Aorta (tissue), 5 donors: ENCODE results near the gene STOML2. TPM values are rescaled to one million over a fixed set of nuclear protein-coding genes. Genes with fewer than 3 reads are reported as not detected.
A peak's percentile ranks its signal among the peaks of the same experiment; 100 is the strongest.

Source experiments
- ATAC-seq: fragments of 200-7000 bp; cut with Tn5 transposase; one replicate; pipeline ENCODE4 v1.9.1; 2022; ENCODE audit warnings: moderate library complexity; ENCODE audit not compliant: low FRiP score
- DNase-seq, 2 donors: peaks; one replicate each; pipeline ENCODE4 v3.0.0-alpha.2; 2020
- H3K27ac ChIP-seq, 2 donors: one replicate each; pipeline ENCODE4 v1.5.1; 2013; ENCODE audit warnings: low read length in 2 of 2, mild to moderate bottlenecking in 2 of 2, moderate library complexity in 2 of 2, control low read depth in 1 of 2, inconsistent platforms in 1 of 2, low read depth in 1 of 2
- H3K27me3 ChIP-seq, 2 donors: one replicate each; pipeline ENCODE4 v1.6.1; 2013; ENCODE audit warnings: control low read depth in 1 of 2, low read length in 1 of 2, mild to moderate bottlenecking in 1 of 2, moderate library complexity in 1 of 2; ENCODE audit not compliant: insufficient read depth in 2 of 2, control insufficient read depth in 1 of 2
- H3K36me3 ChIP-seq, 2 donors: one replicate each; pipeline ENCODE4 v1.6.1; 2013; ENCODE audit warnings: control low read depth in 1 of 2, low read length in 1 of 2, mild to moderate bottlenecking in 1 of 2; ENCODE audit not compliant: insufficient read depth in 2 of 2, control insufficient read depth in 1 of 2
- H3K4me1 ChIP-seq, 2 donors: one replicate each; pipeline ENCODE4 v1.6.1; 2013; ENCODE audit warnings: low read length in 2 of 2, control low read depth in 1 of 2, mild to moderate bottlenecking in 1 of 2, moderate library complexity in 1 of 2; ENCODE audit not compliant: insufficient read depth in 2 of 2, control insufficient read depth in 1 of 2
- H3K4me3 ChIP-seq, 2 donors: one replicate each; pipeline ENCODE4 v1.5.1; 2013; ENCODE audit warnings: low read length in 2 of 2, control low read depth in 1 of 2, mild to moderate bottlenecking in 1 of 2
- H3K9me3 ChIP-seq: one replicate; pipeline ENCODE4 v1.6.1; 2013; ENCODE audit warnings: mild to moderate bottlenecking, low read length; ENCODE audit not compliant: control insufficient read depth
- WGBS, 2 donors: extraction: QIAGEN DNeasy Blood & Tissue Kit; methylation state at CpG; one replicate each; pipeline ENCODE4 v1.1.7; 2013; 5-methylcytosine and 5-hydroxymethylcytosine counted together
- intact Hi-C, 2 donors: fragments of 100-400 bp; cut with DNase I; formaldehyde crosslinking; loops; one replicate each; pipeline versions ENCODE4 v1.14.2 to v1.15.0; 2022
- polyA plus RNA-seq, 2 donors: library from polyadenylated mRNA; stranded (reverse); fragments of 200-250 nt; gene quantifications; one replicate each; pipeline ENCODE4 v1.2.3, GENCODE V29; 2013
- total RNA-seq, 2 donors: library from RNA; stranded (reverse); fragmentation: NEBNext Ultra II Directional; extraction: Animal tissue kit (Norgen Biotek cat#: 25700); gene quantifications; one replicate each; pipeline ENCODE4 v1.2.1, GENCODE V29; 2021
- donor health status: healthy with polysubstance abuse.
- donor health status: Bipolar disorder and iron deficiency.
- donor health status: DM: no; HTN: no; CAD: no.
- donor health status: DM: no; HTN: no; CAD: no.
- donor health status: DM: yes; HTN: yes; CAD: no.

The STOML2 gene
- total and polyA plus RNA-seq, 4 donors: 47.2 to 85.3 (median 61.9) TPM

GRCh38 chr9:35116539-35116897 lies 13.6 kb upstream of the STOML2 start:
- ATAC-seq (peak; percentile 0), DNase-seq (no peak)
- Histone ChIP-seq H3K4me3 (peak overlapping the region in 1 of 2 donors; percentile 11), H3K27ac (peak overlapping the region in 1 of 2 donors; percentile 75), H3K27me3 (no peaks in the 10 kb centered on the region), H3K9me3 (no peaks in the 10 kb centered on the region), H3K4me1 (no peaks in the 10 kb centered on the region), H3K36me3 (no peaks in the 10 kb centered on the region)
- 0 to 1% methylated on average over 12 of the region's 12 CpGs for WGBS, 2 donors
- intact Hi-C loops: loop anchor here (1.0 to 5.0 kb wide), 9 partner anchors 41 to 361 kb away; partner anchors contain the start of gene UNC13B (in 1 of the 2)

GRCh38 chr9:35115680-35116538 lies 13.0 kb upstream of the STOML2 start, which contains the start of gene ATOSB:
Gene ATOSB, minus strand, starts transcription at chr9:35115862. Its CDS starts 7,588 bp downstream, at chr9:35108274.
- Histone ChIP-seq H3K4me1 (no peaks in the 10 kb centered on the region), H3K36me3 (no peaks in the 10 kb centered on the region), H3K4me3 (peak within 1 kb of the TSS; percentile 5 to 14), H3K27me3 (no peaks in the 10 kb centered on the region), H3K27ac (peak within 1 kb of the TSS; percentile 62 to 75), H3K9me3 (no peaks in the 10 kb centered on the region)
- intact Hi-C loops: loop anchor here (1.0 to 5.0 kb wide), 9 partner anchors 41 to 361 kb away; partner anchors contain the start of gene UNC13B (in 1 of the 2)
- 0 to 1% methylated on average over 53 to 54 of the region's 54 CpGs for WGBS, 2 donors
- ATAC-seq (peak; percentile 91), DNase-seq (peak; percentile 99)

GRCh38 chr9:35114840-35115628 lies 12.1 kb upstream of the STOML2 start:
- Histone ChIP-seq H3K27ac (peak overlapping the region; percentile 62 to 65), H3K9me3 (no peaks in the 10 kb centered on the region), H3K4me1 (no peaks in the 10 kb centered on the region), H3K27me3 (no peaks in the 10 kb centered on the region), H3K36me3 (no peaks in the 10 kb centered on the region), H3K4me3 (peak overlapping the region; percentile 5 to 14)
- ATAC-seq: no peak
- peak; percentile 84 to 85 for DNase-seq
- 6 to 7% methylated on average over 12 of the region's 12 CpGs for WGBS, 2 donors
- intact Hi-C loops: loop anchor here (5.0 kb wide), 6 partner anchors 42 to 272 kb away; partner anchors contain the start of gene UNC13B (in 1 of the 2)

GRCh38 chr9:35114113-35114839 lies 11.3 kb upstream of the STOML2 start:
- Histone ChIP-seq H3K9me3 (no peaks in the 10 kb centered on the region), H3K27me3 (no peaks in the 10 kb centered on the region), H3K4me3 (peak overlapping the region in 1 of 2 donors; percentile 5), H3K36me3 (no peaks in the 10 kb centered on the region), H3K27ac (peak overlapping the region; percentile 62 to 65), H3K4me1 (no peaks in the 10 kb centered on the region)
- peak; percentile 91 to 95 for DNase-seq
- peak; percentile 47 for ATAC-seq
- WGBS, 2 donors: 1 to 2% methylated on average over 5 of the region's 5 CpGs
- intact Hi-C loops: loop anchor here in 1 of 2 donors (5.0 kb wide), 1 partner anchor 122 kb away; no protein-coding TSS in a partner anchor

GRCh38 chr9:35112257-35113020 lies 9.5 kb upstream of the STOML2 start:
- Histone ChIP-seq H3K9me3 (no peaks in the 10 kb centered on the region), H3K27ac (peak overlapping the region; percentile 35 to 93), H3K36me3 (peaks cover 0 to 3% of the 10 kb centered on the region in 2 donors), H3K27me3 (no peaks in the 10 kb centered on the region), H3K4me1 (no peaks in the 10 kb centered on the region), H3K4me3 (no peak overlapping the region)
- peak; percentile 83 to 85 for DNase-seq
- 50 to 51% methylated on average over 3 of the region's 3 CpGs for WGBS, 2 donors
- ATAC-seq: no peak
- intact Hi-C loops: loop anchor here in 1 of 2 donors (5.0 kb wide), 1 partner anchor 120 kb away; no protein-coding TSS in a partner anchor

GRCh38 chr9:35111001-35111933 lies 8.3 kb upstream of the STOML2 start:
- WGBS, 2 donors: 1% methylated on average over 50 to 57 of the region's 57 CpGs

GRCh38 chr9:35110327-35110761 lies 7.4 kb upstream of the STOML2 start:
- Histone ChIP-seq H3K9me3 (no peaks in the 10 kb centered on the region), H3K4me3 (peak overlapping the region; percentile 58 to 79), H3K27ac (peak overlapping the region in 1 of 2 donors; percentile 97), H3K4me1 (no peaks in the 10 kb centered on the region), H3K27me3 (no peaks in the 10 kb centered on the region), H3K36me3 (peaks cover 0 to 7% of the 10 kb centered on the region in 2 donors)
- intact Hi-C loops: loop anchor here in 1 of 2 donors (5.0 kb wide), 1 partner anchor 118 kb away; no protein-coding TSS in a partner anchor
- 0 to 2% methylated on average over 3 of the region's 3 CpGs for WGBS, 2 donors
- ATAC-seq (no peak), DNase-seq (peak; percentile 85 to 92)

More at GRCh38 chr9:35111001-35111933, 8.3 kb upstream of the STOML2 start:
- Histone ChIP-seq H3K36me3 (peaks cover 0 to 3% of the 10 kb centered on the region in 2 donors), H3K4me3 (peak overlapping the region; percentile 58 to 79), H3K4me1 (no peaks in the 10 kb centered on the region), H3K9me3 (no peaks in the 10 kb centered on the region), H3K27ac (peak overlapping the region; percentile 70 to 97), H3K27me3 (no peaks in the 10 kb centered on the region)
- intact Hi-C loops: loop anchor here in 1 of 2 donors (5.0 kb wide), 1 partner anchor 119 kb away; no protein-coding TSS in a partner anchor
- ATAC-seq: peak; percentile 88
- DNase-seq: peak; percentile 99
